ENCODE measurements around the gene SLC39A12. TPM values are rescaled to one million over a fixed set of nuclear protein-coding genes. Genes with fewer than 3 reads are reported as not detected.

SLC39A12 gene
- polyA plus RNA-seq (2011; rRNA removed), result not detected in 2 replicates
- polyA minus RNA-seq (2011; rRNA and poly(A)+ RNA removed), result not detected in 2 replicates

DNA sequence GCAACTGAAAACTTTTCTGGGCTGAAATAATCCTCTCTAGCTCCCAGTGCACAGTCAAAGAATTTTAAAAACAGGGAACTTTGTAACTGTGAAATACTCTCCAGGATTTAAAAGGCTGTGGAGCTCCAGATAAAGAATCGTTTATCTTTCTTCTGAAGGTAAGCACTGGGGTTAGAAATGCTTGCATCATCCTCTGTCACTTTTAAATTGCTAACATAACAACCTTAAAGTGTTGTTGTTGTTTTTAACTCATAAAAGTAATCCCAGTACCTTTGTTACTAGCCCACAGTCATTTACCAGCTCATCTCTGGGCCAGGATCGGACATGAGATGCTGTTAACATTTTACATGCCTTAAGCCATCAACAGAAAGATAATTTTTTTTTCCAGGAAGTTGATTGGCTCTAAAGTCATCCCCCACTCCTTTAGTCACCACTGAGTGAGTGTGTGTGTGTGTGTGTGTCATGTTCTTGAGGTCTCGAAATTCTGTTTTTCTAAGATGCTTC lies at the start of gene SLC39A12:
Gene SLC39A12, plus strand, starts transcription at position 51 of the 504 bp plus-strand sequence. CDS start 1,359 bp downstream, outside the sequence.
- peak; percentile 37 for DNase-seq (ENCODE audit: low read depth, low spot score)
- Histone ChIP-seq H3K4me3 (ENCODE audit: low read depth, low read length) (no peak within 1 kb of the TSS), H3K27me3 (ENCODE audit: control insufficient read depth, insufficient read depth, low read length) (no peaks in the 10 kb centered on the region), H3K27ac (ENCODE audit: low read depth, low read length) (peak within 1 kb of the TSS; percentile 21), H3K9me3 (ENCODE audit: control insufficient read depth, insufficient read depth, low read length) (peaks cover 4% of the 10 kb centered on the region; the same call in 1 of the 2 replicates)
- CTCF ChIA-PET, result no interaction called here
- POLR2A ChIA-PET, result no interaction called here
- TF ChIP-seq, protein P1, sequence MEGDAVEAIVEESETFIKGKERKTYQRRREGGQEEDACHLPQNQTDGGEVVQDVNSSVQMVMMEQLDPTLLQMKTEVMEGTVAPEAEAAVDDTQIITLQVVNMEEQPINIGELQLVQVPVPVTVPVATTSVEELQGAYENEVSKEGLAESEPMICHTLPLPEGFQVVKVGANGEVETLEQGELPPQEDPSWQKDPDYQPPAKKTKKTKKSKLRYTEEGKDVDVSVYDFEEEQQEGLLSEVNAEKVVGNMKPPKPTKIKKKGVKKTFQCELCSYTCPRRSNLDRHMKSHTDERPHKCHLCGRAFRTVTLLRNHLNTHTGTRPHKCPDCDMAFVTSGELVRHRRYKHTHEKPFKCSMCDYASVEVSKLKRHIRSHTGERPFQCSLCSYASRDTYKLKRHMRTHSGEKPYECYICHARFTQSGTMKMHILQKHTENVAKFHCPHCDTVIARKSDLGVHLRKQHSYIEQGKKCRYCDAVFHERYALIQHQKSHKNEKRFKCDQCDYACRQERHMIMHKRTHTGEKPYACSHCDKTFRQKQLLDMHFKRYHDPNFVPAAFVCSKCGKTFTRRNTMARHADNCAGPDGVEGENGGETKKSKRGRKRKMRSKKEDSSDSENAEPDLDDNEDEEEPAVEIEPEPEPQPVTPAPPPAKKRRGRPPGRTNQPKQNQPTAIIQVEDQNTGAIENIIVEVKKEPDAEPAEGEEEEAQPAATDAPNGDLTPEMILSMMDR (IDR thresholded peaks at IDR 0.05; ENCODE audit: low read depth, low read length), result no peak

DNA sequence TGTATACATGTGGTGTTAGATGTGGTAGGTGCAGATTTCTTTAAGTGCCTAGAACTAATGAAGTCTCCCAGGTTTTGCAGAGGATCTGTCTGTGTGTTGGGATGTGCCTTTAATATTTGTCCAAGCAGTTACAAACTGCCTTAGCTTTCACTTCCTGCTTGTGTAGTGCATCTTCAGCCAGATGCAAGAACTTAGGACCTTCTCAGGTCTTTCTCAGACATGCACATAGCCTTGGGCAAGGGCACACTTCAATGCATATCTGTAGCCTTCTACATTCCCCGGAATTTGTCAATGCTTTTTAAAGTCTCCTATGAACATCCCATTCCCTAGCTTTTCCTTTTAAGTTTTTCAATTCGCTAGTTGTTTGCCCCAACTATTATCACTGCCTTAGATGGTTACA lies 47.2 kb upstream of the SLC39A12 start:
- H3K9me3 ChIP-seq (ENCODE audit: control insufficient read depth, insufficient read depth, low read length), result no peaks in the 10 kb centered on the region
- no peak for DNase-seq (ENCODE audit: low read depth, low spot score)
- H3K4me3 ChIP-seq (ENCODE audit: low read depth, low read length), result no peak overlapping the region
- POLR2A ChIA-PET, result interaction anchor here (0.6 kb wide), 2 partner anchors 19 to 87 kb away, joined by 3 read pairs; no protein-coding TSS in a partner anchor
- CTCF ChIA-PET, result no interaction called here
- H3K27ac ChIP-seq (ENCODE audit: low read depth, low read length), result no peak overlapping the region
- TF ChIP-seq, protein P1 (IDR thresholded peaks at IDR 0.05; ENCODE audit: low read depth, low read length), result no peak
- no peaks in the 10 kb centered on the region for H3K27me3 ChIP-seq (ENCODE audit: control insufficient read depth, insufficient read depth, low read length)

DNA sequence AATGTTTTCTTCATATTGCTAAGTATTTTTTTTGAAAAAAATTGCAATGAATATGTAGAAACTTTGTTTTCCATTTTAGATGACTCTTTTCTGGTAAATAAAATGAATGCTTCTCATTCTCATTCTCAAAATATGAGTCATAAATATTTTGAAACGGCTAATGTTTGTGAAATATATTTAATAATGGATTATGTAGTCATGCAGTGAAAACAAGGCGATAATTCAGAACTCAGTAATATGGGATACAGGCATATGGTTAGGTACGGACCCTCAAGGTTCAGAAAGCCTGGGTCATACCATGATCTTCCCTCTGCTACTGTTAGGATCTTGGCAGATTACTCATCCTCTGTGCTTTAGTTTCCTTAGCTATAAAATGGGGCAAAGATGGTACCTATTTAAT lies 46.2 kb upstream of the SLC39A12 start:
- no peak for DNase-seq (ENCODE audit: low read depth, low spot score)
- H3K27ac ChIP-seq (ENCODE audit: low read depth, low read length), result no peak overlapping the region
- TF ChIP-seq, protein P1 (IDR thresholded peaks at IDR 0.05; ENCODE audit: low read depth, low read length), result no peak
- no peaks in the 10 kb centered on the region for H3K27me3 ChIP-seq (ENCODE audit: control insufficient read depth, insufficient read depth, low read length)
- no peak overlapping the region for H3K4me3 ChIP-seq (ENCODE audit: low read depth, low read length)
- no peaks in the 10 kb centered on the region for H3K9me3 ChIP-seq (ENCODE audit: control insufficient read depth, insufficient read depth, low read length)
- ChIA-PET POLR2A (no interaction called here), CTCF (interaction anchor here (0.7 to 1.4 kb wide), 2 partner anchors 200 to 311 kb away, joined by 4 to 5 read pairs; no protein-coding TSS in a partner anchor)

DNA sequence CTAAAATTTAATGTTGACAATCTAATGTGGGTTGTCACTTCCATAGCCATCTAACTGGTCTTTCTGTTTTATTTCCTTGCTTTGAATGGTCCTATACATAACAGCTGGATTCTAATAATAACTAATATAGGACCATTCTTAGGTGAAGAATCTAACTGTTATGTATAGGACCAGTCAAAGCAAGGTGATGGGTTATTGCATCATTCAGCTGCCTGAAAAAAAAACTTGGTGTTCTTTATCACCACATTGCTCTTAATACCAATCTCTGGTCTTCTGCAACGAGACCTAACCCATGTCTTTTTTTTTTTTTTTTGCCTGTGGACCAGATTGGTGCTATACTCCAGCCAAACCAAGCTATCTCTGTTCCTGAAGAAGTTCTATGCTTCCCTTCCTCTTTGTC lies 45.7 kb upstream of the SLC39A12 start:
- POLR2A ChIA-PET, result no interaction called here
- no peak for DNase-seq (ENCODE audit: low read depth, low spot score)
- CTCF ChIA-PET, result interaction anchor here (0.6 to 1.4 kb wide), 3 partner anchors 60 to 311 kb away, joined by 4 to 5 read pairs (median 4); no protein-coding TSS in a partner anchor

DNA sequence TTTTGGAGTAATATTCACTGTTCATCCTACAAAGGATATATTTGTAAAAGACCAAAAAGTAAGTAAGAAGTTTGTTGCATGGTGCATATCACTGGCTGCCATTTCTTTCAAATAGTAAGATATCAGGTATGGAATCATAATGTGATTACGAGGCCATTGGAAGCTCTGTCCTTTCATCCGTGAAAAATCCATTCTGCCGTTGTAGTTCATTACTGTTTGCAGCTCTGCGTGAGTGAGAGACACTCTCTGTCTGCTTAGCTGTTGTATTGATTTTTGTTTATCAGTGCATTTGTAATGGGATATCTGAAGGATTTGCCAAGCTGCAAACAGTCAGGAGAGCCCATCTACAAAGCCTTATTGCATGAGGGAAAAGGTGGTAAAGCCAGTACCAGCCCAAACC lies 44.1 kb upstream of the SLC39A12 start:
- ChIA-PET CTCF (interaction anchor here (0.6 to 1.4 kb wide), 2 partner anchors 10 to 309 kb away, joined by 3 to 5 read pairs; no protein-coding TSS in a partner anchor), POLR2A (no interaction called here)
- no peak for DNase-seq (ENCODE audit: low read depth, low spot score)
- Histone ChIP-seq H3K4me3 (ENCODE audit: low read depth, low read length) (no peak overlapping the region), H3K27ac (ENCODE audit: low read depth, low read length) (no peak overlapping the region), H3K27me3 (ENCODE audit: control insufficient read depth, insufficient read depth, low read length) (no peaks in the 10 kb centered on the region), H3K9me3 (ENCODE audit: control insufficient read depth, insufficient read depth, low read length) (no peaks in the 10 kb centered on the region)
- TF ChIP-seq, protein P1 (IDR thresholded peaks at IDR 0.05; ENCODE audit: low read depth, low read length), result no peak

More for the DNA sequence above, 45.7 kb upstream of the SLC39A12 start:
- Histone ChIP-seq H3K27me3 (ENCODE audit: control insufficient read depth, insufficient read depth, low read length) (no peaks in the 10 kb centered on the region), H3K27ac (ENCODE audit: low read depth, low read length) (no peak overlapping the region), H3K9me3 (ENCODE audit: control insufficient read depth, insufficient read depth, low read length) (no peaks in the 10 kb centered on the region), H3K4me3 (ENCODE audit: low read depth, low read length) (no peak overlapping the region)
- TF ChIP-seq, protein P1 (IDR thresholded peaks at IDR 0.05; ENCODE audit: low read depth, low read length), result no peak

Data from AG04450 (cell line).